OCI-LY3 (cell line): ENCODE data around the gene CATSPERZ.

ENCODE experiments used
- CTCF ChIP-seq: fragments of 200-600, 300-600 bp; sonication (generic); IDR thresholded peaks from 2 replicates; pipeline ENCODE4 v1.5.1; 2014; ENCODE audit warnings: antibody characterized with exemption, low read length, low read depth
- EZH2phosphoT487 ChIP-seq: fragments of 200-600 bp; shearing (Covaris generic); IDR thresholded peaks from 2 replicates; pipeline ENCODE4 v1.6.1; 2018; ENCODE audit warnings: antibody characterized with exemption, mixed run types, low read depth

GRCh38 chr11:64289002-64289564 is 11.1 kb upstream of the CATSPERZ start:
- TF ChIP-seq CTCF (no peak), EZH2phosphoT487 (no peak)
